ENCODE results near the gene CPNE4.

GRCh38 chr3:131802029-131802428, 232.8 kb downstream of the CPNE4 start:
- no peak for TF ChIP-seq CTCF (conservative IDR thresholded peaks at IDR 0.05; ENCODE audit: low read length)
- no peak for TF ChIP-seq EZH2phosphoT487 (IDR thresholded peaks at IDR 0.05; ENCODE audit: borderline replicate concordance)
